Type B pancreatic cell (in vitro differentiated cells): ENCODE data around the gene SPOCK3. TPM values are rescaled to one million over a fixed set of nuclear protein-coding genes. Genes with fewer than 3 reads are reported as not detected.
A peak's percentile ranks its signal among the peaks of the same experiment; 100 is the strongest.
"Not testable (repeated sequence)": the region's sequence is repeated elsewhere in the genome, so short reads cannot be mapped to it uniquely, and the experiment has no call there.

Experiments
- DNase-seq: peaks from one replicate; pipeline ENCODE4 v3.0.0; 2021; ENCODE audit warnings: mixed read lengths; ENCODE audit not compliant: unreplicated experiment; ENCODE audit errors: extremely low spot score
- H3K27ac Mint-ChIP-seq: 2 replicates; pipeline ENCODE4 v1.8.0; 2021; ENCODE audit warnings: mild to moderate bottlenecking, mixed read lengths
- H3K27me3 Mint-ChIP-seq: 2 replicates; pipeline ENCODE4 v1.8.0; 2021; ENCODE audit warnings: mixed read lengths
- H3K36me3 Mint-ChIP-seq: 2 replicates; pipeline ENCODE4 v1.8.0; 2021; ENCODE audit warnings: mixed read lengths
- H3K4me1 Mint-ChIP-seq: one replicate; pipeline ENCODE4 v1.8.0; 2021; ENCODE audit warnings: mixed read lengths; ENCODE audit not compliant: unreplicated experiment
- H3K4me3 Mint-ChIP-seq: 2 replicates; pipeline ENCODE4 v1.8.0; 2021; ENCODE audit warnings: mild to moderate bottlenecking, mixed read lengths
- H3K9me3 Mint-ChIP-seq: 2 replicates; pipeline ENCODE4 v1.8.0; 2021; ENCODE audit warnings: mixed read lengths
- long read RNA-seq: library from polyadenylated mRNA; unstranded; transcript quantifications from one replicate; pipeline ENCODE4 v2.0.0, GENCODE V29; 2020
- total RNA-seq: library from RNA; stranded (reverse); gene quantifications from 2 replicates; pipeline ENCODE4 v1.2.1, GENCODE V29; 2021; ENCODE audit warnings: low replicate concordance
- TF ChIP-seq, protein P1 (sequence below): fragments of 200-600 bp; sonication (generic); conservative IDR thresholded peaks from 2 replicates; pipeline ENCODE4 v1.5.0; 2021; ENCODE audit warnings: antibody characterized with exemption, mild to moderate bottlenecking

Gene SPOCK3
- 7.1 and 10.4 TPM in 2 replicates for total RNA-seq
- long read RNA-seq, transcript SPOCK3-202 (11 exons, 2,936 nt): major isoform, 24 of 36 reads
- long read RNA-seq, partial matches to known transcripts: 8 of 36 reads
- long read RNA-seq, other reads (novel, unspliced or antisense): 2 of 36 reads

DNA sequence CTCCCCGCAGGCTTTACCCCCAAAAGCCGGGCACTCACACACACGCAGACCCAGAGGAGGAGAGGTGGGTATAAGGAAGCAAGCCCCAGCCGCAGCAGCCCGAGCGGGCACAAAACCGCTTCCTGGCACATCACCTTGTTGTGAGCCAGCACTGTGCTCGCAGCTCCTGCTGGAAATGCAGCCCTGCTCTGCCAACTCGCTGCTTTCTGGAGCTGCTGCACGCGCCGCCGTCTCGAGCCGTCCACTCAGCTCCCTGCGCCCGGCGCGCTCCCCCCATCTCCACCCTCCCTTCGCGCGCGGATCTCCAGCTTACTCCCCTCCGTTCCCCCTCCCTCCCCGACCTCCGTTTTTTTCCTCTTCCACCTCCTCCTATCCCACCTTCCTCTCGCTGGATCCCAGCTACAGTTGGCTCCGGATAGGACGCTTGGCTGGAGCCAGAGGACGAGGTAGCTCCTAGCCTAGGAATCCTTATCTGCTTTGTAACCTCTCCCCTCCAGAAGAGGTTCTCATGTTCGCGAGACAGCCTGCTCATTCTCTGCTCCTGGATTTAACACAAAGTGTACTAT is at the start of gene SPOCK3:
Gene SPOCK3, minus strand, starts transcription at position 179 of the 566 bp plus-strand sequence.
- Mint-ChIP-seq H3K36me3 (no peaks in the 10 kb centered on the region), H3K9me3 (no peaks in the 10 kb centered on the region), H3K4me1 (no peaks in the 10 kb centered on the region), H3K4me3 (peak within 1 kb of the TSS; percentile 97), H3K27ac (peak within 1 kb of the TSS; percentile 23), H3K27me3 (peaks cover 63% of the 10 kb centered on the region)
- TF ChIP-seq, protein P1, sequence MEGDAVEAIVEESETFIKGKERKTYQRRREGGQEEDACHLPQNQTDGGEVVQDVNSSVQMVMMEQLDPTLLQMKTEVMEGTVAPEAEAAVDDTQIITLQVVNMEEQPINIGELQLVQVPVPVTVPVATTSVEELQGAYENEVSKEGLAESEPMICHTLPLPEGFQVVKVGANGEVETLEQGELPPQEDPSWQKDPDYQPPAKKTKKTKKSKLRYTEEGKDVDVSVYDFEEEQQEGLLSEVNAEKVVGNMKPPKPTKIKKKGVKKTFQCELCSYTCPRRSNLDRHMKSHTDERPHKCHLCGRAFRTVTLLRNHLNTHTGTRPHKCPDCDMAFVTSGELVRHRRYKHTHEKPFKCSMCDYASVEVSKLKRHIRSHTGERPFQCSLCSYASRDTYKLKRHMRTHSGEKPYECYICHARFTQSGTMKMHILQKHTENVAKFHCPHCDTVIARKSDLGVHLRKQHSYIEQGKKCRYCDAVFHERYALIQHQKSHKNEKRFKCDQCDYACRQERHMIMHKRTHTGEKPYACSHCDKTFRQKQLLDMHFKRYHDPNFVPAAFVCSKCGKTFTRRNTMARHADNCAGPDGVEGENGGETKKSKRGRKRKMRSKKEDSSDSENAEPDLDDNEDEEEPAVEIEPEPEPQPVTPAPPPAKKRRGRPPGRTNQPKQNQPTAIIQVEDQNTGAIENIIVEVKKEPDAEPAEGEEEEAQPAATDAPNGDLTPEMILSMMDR: no peak
- peak; percentile 80 for DNase-seq

DNA sequence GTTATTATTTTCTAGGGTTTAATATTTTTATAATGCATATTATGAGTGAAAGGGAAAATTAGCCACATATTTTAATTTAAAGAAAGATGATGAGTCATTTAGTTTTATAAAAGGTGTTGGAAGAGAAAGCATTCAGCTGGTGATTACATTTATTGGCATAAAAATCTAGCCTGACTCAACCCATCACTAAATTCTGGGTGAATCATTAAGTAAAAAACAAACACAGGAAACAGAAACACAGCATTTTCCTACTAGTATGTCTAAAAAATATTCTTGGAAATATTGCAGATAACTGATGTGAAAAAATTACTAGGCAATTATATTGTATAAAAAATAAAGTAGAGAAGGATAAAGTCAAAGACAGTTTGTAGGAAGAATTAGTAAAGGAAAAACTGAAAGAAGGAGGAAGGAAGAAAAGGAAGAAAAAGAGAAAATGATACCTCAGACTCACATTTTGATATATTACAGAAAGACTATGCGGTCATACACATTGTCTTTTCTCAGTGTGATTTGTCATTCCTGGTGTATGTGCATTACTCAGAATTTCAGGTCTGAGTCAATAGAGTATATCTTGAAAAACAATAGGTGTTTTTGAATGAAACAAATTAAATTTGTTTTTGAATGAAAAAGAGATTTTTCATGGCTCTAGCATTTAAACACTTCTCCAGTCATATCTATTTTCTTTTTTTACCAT is 48.0 kb upstream of the SPOCK3 start:
- H3K36me3 Mint-ChIP-seq: no peaks in the 10 kb centered on the region

DNA sequence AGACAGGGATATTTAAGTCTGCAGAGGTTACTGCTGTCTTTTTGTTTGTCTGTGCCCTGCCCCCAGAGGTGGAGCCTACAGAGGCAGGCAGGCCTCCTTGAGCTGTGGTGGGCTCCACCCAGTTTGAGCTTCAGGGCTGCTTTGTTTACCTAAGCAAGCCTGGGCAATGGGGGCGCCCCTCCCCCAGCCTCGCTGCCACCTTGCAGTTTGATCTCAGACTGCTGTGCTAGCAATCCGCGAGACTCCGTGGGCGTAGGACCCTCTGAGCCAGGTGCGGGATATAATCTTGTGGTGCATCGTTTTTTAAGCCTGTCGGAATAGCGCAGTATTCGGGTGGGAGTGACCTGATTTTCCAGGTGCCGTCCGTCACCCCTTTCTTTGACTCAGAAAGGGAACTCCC is 47.3 kb upstream of the SPOCK3 start:
- not testable (repeated sequence) for DNase-seq, H3K4me3 Mint-ChIP-seq, H3K9me3 Mint-ChIP-seq, H3K4me1 Mint-ChIP-seq, H3K27ac Mint-ChIP-seq, H3K36me3 Mint-ChIP-seq, H3K27me3 Mint-ChIP-seq

More for the DNA sequence above, 48.0 kb upstream of the SPOCK3 start:
- Mint-ChIP-seq H3K27me3 (no peaks in the 10 kb centered on the region), H3K9me3 (peaks cover 3% of the 10 kb centered on the region), H3K27ac (no peak overlapping the region), H3K4me3 (no peak overlapping the region), H3K4me1 (no peaks in the 10 kb centered on the region)
- no peak for DNase-seq
- TF ChIP-seq, protein P1: no peak

DNA sequence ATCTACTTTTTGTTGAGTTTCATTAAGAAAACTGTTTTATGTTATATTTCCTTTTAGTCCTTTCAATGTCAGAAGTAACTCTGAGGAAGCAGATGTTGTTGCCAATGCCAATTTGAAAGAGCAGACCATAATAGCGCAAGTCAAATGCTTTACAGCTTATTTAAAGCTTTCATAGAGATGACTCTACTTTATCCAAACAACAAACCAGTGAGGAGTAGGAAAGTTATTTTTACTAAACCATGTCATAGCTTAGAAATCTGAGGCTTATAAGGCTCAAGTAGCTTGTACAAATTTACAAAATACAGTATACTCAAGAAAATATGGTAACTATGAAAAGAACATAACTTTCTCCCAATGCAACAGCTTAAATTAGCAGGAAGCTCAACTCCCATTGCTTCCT is 40.1 kb upstream of the SPOCK3 start:
- TF ChIP-seq, protein P1: no peak
- no peak overlapping the region for H3K4me3 Mint-ChIP-seq
- no peaks in the 10 kb centered on the region for H3K9me3 Mint-ChIP-seq
- H3K4me1 Mint-ChIP-seq: no peaks in the 10 kb centered on the region
- no peak for DNase-seq
- H3K36me3 Mint-ChIP-seq: no peaks in the 10 kb centered on the region
- no peak overlapping the region for H3K27ac Mint-ChIP-seq
- no peaks in the 10 kb centered on the region for H3K27me3 Mint-ChIP-seq

DNA sequence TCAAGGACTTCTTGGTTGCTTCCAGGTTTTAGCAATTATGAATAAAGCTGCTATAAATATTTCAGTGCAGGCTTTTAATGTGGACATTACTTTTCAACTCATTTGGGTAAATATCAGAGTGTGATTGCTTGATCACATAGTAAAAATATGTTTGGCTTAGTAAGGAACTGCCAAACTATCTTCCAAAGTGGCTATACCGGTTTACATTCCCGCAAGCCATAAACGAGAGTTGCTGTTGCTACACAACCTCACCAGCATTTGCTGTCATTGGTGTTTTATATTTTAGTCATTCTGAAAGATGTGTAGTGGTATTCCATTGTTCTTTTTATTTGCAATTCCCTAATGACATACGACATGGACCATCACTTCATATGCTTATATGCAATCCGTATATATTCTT is 30.9 kb upstream of the SPOCK3 start:
- Mint-ChIP-seq H3K4me1 (no peaks in the 10 kb centered on the region), H3K4me3 (no peak overlapping the region), H3K27me3 (no peaks in the 10 kb centered on the region), H3K36me3 (no peaks in the 10 kb centered on the region), H3K9me3 (no peaks in the 10 kb centered on the region), H3K27ac (no peak overlapping the region)
- TF ChIP-seq, protein P1: no peak
- DNase-seq: no peak

DNA sequence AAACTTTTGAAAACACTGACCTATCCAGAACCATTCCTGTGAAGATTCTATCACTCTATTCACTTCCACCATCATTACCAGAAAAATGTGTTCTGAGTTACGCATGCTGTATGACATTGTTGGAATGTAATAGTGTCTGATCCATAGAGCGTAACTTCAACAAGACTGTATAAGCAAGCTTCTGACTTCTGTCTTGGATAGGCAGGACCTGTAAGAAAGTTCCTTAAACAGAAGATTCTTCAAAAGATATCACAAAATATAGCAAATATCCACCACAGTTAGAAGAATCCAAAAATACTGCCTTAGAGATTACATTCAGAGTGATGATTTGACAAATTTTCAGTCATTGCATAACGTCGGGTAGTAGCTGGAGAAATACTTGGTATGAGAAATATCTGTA is 14.0 kb upstream of the SPOCK3 start:
- Mint-ChIP-seq H3K4me1 (no peaks in the 10 kb centered on the region), H3K4me3 (no peak overlapping the region), H3K9me3 (no peaks in the 10 kb centered on the region), H3K27me3 (peaks cover 4% of the 10 kb centered on the region), H3K27ac (no peak overlapping the region), H3K36me3 (no peaks in the 10 kb centered on the region)
- TF ChIP-seq, protein P1: no peak
- DNase-seq: no peak
